Mesendoderm (in vitro differentiated cells): ENCODE data around the gene OCA2.

ENCODE experiments used
- DNase-seq: peaks from one replicate; pipeline ENCODE4 v3.0.0; 2013
- H2AK5ac ChIP-seq: 2 replicates; pipeline ENCODE4 v1.6.1; 2013; ENCODE audit warnings: low read length, inconsistent platforms
- H2BK120ac ChIP-seq: 2 replicates; pipeline ENCODE4 v1.6.1; 2013; ENCODE audit warnings: low read depth, mild to moderate bottlenecking, low read length, moderate library complexity, mixed read lengths
- H2BK15ac ChIP-seq: replicated peaks from 2 replicates; pipeline ENCODE4 v1.6.1; 2013; ENCODE audit warnings: low read depth, mild to moderate bottlenecking, moderate library complexity
- H2BK5ac ChIP-seq: 2 replicates; pipeline ENCODE4 v1.6.1; 2013; ENCODE audit warnings: low read length, inconsistent platforms
- H3K18ac ChIP-seq: 2 replicates; pipeline ENCODE4 v1.6.1; 2013; ENCODE audit warnings: mild to moderate bottlenecking, low read length, mixed read lengths
- H3K23ac ChIP-seq: one replicate; pipeline ENCODE4 v1.6.1; 2013; ENCODE audit warnings: low read length
- H3K27ac ChIP-seq: 2 replicates; pipeline ENCODE4 v1.5.1; 2013; ENCODE audit warnings: low read depth, mild to moderate bottlenecking, inconsistent platforms, low read length, moderate library complexity
- H3K27me3 ChIP-seq: 2 replicates; pipeline ENCODE4 v1.6.1; 2013; ENCODE audit warnings: low read length, control low read depth, mild to moderate bottlenecking, inconsistent platforms; ENCODE audit not compliant: insufficient read depth, poor library complexity
- H3K36me3 ChIP-seq: 2 replicates; pipeline ENCODE4 v1.6.1; 2013; ENCODE audit warnings: low read length, inconsistent platforms; ENCODE audit not compliant: control insufficient read depth, insufficient read depth
- H3K4ac ChIP-seq: one replicate; pipeline ENCODE4 v1.6.1; 2013; ENCODE audit warnings: low read depth, mild to moderate bottlenecking, low read length, moderate library complexity
- H3K4me1 ChIP-seq: 2 replicates; pipeline ENCODE4 v1.6.1; 2013; ENCODE audit warnings: low read depth, low read length, inconsistent platforms; ENCODE audit not compliant: control insufficient read depth
- H3K4me2 ChIP-seq: 2 replicates; pipeline ENCODE4 v1.6.1; 2013; ENCODE audit warnings: low read length
- H3K4me3 ChIP-seq: 2 replicates; pipeline ENCODE4 v1.5.1; 2013; ENCODE audit warnings: mild to moderate bottlenecking, low read length
- H3K56ac ChIP-seq: one replicate; pipeline ENCODE4 v1.6.1; 2013; ENCODE audit warnings: low read length
- H3K79me1 ChIP-seq: 2 replicates; pipeline ENCODE4 v1.6.1; 2013; ENCODE audit warnings: low read length, inconsistent platforms
- H3K79me2 ChIP-seq: 2 replicates; pipeline ENCODE4 v1.6.1; 2013; ENCODE audit warnings: mild to moderate bottlenecking, low read length; ENCODE audit not compliant: control insufficient read depth, insufficient read depth
- H3K9ac ChIP-seq: 2 replicates; pipeline ENCODE4 v1.6.1; 2013; ENCODE audit warnings: low read length, inconsistent platforms
- H4K5ac ChIP-seq: one replicate; pipeline ENCODE4 v1.6.1; 2013; ENCODE audit warnings: low read length
- H4K8ac ChIP-seq: one replicate; pipeline ENCODE4 v1.6.1; 2013; ENCODE audit warnings: low read depth, mild to moderate bottlenecking, control low read depth, low read length, moderate library complexity
- WGBS: extraction: QIAGEN DNeasy Blood & Tissue Kit; methylation state at CpG from one replicate; pipeline ENCODE4 v1.1.7; 2013; ENCODE audit warnings: low lambda C conversion rate, missing lambda C conversion rate; ENCODE audit not compliant: insufficient coverage; ENCODE audit errors: extremely low coverage; 5-methylcytosine and 5-hydroxymethylcytosine counted together

Gene OCA2

DNA sequence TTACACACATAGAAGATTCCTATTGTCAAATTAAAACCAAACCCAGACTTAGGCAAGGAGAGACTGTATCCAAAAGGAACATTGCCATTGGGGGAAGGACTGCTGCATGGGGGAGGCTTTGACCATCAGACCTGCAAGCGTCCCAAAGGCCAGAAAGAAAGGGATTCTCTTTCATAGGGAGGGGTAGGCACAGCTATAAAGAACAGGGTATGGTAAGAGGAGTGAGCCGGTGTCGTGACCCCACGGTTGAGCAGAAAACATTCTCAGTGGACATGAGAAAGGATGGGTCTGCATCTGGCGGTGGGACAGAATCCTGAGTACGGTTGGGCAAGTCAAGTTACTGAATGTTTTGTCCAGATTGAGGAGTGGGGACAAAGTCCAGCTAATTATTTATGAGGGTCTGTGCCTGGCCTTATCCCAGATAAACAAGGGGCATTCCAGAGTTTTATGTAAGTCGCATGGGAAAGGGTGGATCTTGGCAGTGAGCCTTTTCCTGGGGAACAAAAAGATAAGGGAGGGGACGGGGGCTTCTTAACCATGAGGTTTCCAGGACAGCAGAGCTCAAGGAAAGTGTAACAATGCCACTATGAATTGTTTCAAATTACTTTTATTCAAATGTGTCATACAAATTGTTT is 357.8 kb downstream of the OCA2 start:
- H3K56ac ChIP-seq: no peak overlapping the region
- H3K4me1 ChIP-seq: no peaks in the 10 kb centered on the region

DNA sequence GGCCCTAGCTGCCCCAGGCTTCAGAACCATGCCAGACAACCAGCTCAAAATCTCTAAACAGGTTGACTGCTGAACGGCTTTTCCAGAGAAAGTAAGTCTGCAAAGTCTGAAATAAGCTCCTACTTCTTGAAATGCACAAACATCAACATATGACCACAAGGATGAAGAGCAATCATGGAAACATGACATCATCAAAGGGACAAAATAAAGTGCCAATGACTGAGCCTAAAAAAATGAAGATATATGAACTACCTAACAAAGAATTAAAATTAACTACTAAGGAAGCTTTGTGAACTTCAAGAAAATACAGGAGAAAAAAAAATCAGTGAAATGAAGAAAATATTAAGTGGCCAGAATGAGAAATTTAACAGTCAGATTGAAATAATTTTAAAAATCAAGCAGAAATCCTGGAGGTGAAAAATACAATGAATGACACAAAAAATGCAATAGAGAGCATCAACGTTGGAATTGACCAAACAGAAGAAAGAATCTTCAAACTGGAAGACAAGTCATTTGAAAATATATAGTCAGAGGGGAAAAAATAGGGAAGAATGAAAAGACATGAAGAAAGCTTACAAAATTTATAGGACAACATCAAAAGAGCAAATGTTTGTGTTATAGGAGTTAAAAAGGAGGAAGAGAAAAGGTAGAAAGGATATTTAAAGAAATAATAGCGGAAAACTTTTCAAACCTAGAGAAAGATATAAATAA is 364.2 kb downstream of the OCA2 start:
- no peak overlapping the region for H3K4ac ChIP-seq
- H3K4me2 ChIP-seq: no peak overlapping the region
- H3K18ac ChIP-seq: no peak overlapping the region
- 100% methylated on average over 1 of the region's 3 CpGs for WGBS
- no peak overlapping the region for H4K8ac ChIP-seq
- H4K5ac ChIP-seq: no peak overlapping the region
- no peaks in the 10 kb centered on the region for H3K4me1 ChIP-seq
- H2AK5ac ChIP-seq: no peak overlapping the region
- H3K27me3 ChIP-seq: no peaks in the 10 kb centered on the region
- H3K79me2 ChIP-seq: no peaks in the 10 kb centered on the region
- no peak for DNase-seq
- no peaks in the 10 kb centered on the region for H3K36me3 ChIP-seq
- H3K23ac ChIP-seq: no peak overlapping the region
- no peak overlapping the region for H2BK15ac ChIP-seq
- H3K27ac ChIP-seq: no peak overlapping the region
- H3K9ac ChIP-seq: no peak overlapping the region
- H2BK5ac ChIP-seq: no peak overlapping the region
- H3K79me1 ChIP-seq: no peaks in the 10 kb centered on the region
- no peak overlapping the region for H3K4me3 ChIP-seq
- no peak overlapping the region for H3K56ac ChIP-seq
- no peak overlapping the region for H2BK120ac ChIP-seq

More for the DNA sequence above, 357.8 kb downstream of the OCA2 start:
- H3K4ac ChIP-seq: no peak overlapping the region
- no peaks in the 10 kb centered on the region for H3K36me3 ChIP-seq
- H3K4me2 ChIP-seq: no peak overlapping the region
- H4K8ac ChIP-seq: no peak overlapping the region
- H3K79me1 ChIP-seq: no peaks in the 10 kb centered on the region
- WGBS: no CpG with 5 or more reads among the region's 8 CpGs
- no peaks in the 10 kb centered on the region for H3K27me3 ChIP-seq
- H3K9ac ChIP-seq: no peak overlapping the region
- H3K27ac ChIP-seq: no peak overlapping the region
- no peak overlapping the region for H3K18ac ChIP-seq
- H3K23ac ChIP-seq: no peak overlapping the region
- H2BK120ac ChIP-seq: no peak overlapping the region
- no peak overlapping the region for H4K5ac ChIP-seq
- H2BK5ac ChIP-seq: no peak overlapping the region
- H3K4me3 ChIP-seq: no peak overlapping the region
- H3K79me2 ChIP-seq: no peaks in the 10 kb centered on the region
- H2BK15ac ChIP-seq: no peak overlapping the region
- DNase-seq: no peak
- H2AK5ac ChIP-seq: no peak overlapping the region

DNA sequence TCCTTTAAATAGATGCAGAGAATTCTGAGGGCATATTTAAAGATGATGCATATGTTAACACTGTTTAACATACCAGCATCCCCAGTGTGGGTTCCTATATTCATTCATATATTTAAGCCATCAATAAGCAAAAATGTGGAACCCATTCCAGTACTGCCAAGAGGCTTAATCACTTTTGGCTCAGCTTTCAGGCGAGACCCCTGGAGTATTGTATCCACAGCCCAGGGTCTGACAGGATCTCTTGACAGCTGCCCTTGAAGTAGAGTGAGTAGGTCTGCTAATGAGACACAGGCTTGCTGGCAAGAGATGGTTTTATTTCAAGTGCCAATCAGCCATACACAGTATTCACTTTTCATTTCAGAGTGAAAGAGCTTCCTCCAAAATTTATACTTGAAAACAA is 367.3 kb downstream of the OCA2 start:
- no peak for DNase-seq
- Histone ChIP-seq H3K4me3 (no peak overlapping the region), H2AK5ac (no peak overlapping the region), H4K8ac (no peak overlapping the region), H3K27ac (no peak overlapping the region), H3K18ac (no peak overlapping the region), H2BK120ac (no peak overlapping the region), H3K27me3 (no peaks in the 10 kb centered on the region), H2BK5ac (no peak overlapping the region), H3K23ac (no peak overlapping the region), H3K79me2 (no peaks in the 10 kb centered on the region), H3K4me1 (no peaks in the 10 kb centered on the region), H3K56ac (no peak overlapping the region), H3K79me1 (no peaks in the 10 kb centered on the region), H3K9ac (no peak overlapping the region), H3K4me2 (no peak overlapping the region), H2BK15ac (no peak overlapping the region), H3K4ac (no peak overlapping the region), H3K36me3 (no peaks in the 10 kb centered on the region), H4K5ac (no peak overlapping the region)
- no CpG with 5 or more reads among the region's 1 CpG for WGBS

DNA sequence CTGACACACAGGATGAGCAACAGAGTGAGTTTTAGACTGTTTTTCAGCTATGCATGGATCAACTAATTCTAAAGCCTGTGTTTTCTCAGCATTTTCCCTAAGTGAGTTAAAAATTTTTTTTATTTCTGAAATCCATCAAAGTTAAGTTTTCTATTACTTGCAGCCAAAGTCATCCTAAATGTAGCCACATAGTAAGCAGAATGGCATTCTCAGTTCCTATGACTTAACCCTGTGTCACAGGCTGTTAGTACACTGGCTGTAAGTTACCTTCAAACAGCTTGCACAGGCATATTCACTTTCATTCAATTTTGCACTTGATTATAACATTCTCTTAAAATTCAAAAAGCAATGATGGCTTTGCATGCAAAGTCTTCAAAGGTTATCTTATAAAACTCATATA is 368.2 kb downstream of the OCA2 start:
- Histone ChIP-seq H3K27me3 (no peaks in the 10 kb centered on the region), H3K79me1 (no peaks in the 10 kb centered on the region), H3K36me3 (no peaks in the 10 kb centered on the region), H2AK5ac (no peak overlapping the region), H3K23ac (no peak overlapping the region), H3K9ac (no peak overlapping the region), H4K8ac (no peak overlapping the region), H3K4me2 (no peak overlapping the region), H3K4ac (no peak overlapping the region), H2BK120ac (no peak overlapping the region), H4K5ac (no peak overlapping the region), H3K18ac (no peak overlapping the region), H2BK5ac (no peak overlapping the region), H3K79me2 (no peaks in the 10 kb centered on the region), H3K56ac (no peak overlapping the region), H3K4me1 (no peaks in the 10 kb centered on the region), H3K27ac (no peak overlapping the region), H3K4me3 (no peak overlapping the region), H2BK15ac (no peak overlapping the region)
- no peak for DNase-seq

DNA sequence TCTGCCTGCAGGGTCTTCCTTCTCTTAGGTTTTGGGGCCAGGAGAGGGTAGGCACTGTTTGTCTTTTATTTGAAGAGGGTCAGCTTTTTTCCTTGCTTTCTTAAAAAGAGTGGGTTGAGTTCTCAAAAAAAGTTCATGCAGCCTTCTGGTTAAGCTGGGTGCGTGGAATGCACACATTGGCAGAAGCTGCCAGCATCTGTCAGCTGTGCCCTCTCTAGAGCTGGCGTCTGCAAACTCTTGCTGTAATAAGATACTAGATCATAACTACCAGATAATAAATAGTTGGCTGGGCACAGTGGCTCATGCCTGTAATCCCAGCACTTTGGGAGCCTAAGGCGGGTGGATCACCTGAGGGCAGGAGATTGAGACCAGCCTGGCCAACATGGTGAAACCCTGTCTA is 373.4 kb downstream of the OCA2 start:
- H4K8ac ChIP-seq: no peak overlapping the region
- no peak overlapping the region for H3K27ac ChIP-seq
- no peaks in the 10 kb centered on the region for H3K36me3 ChIP-seq
- no peaks in the 10 kb centered on the region for H3K4me1 ChIP-seq
- H3K4me2 ChIP-seq: no peak overlapping the region
- H2AK5ac ChIP-seq: no peak overlapping the region
- H3K9ac ChIP-seq: no peak overlapping the region
- no peaks in the 10 kb centered on the region for H3K27me3 ChIP-seq
- DNase-seq: no peak
- no CpG with 5 or more reads among the region's 3 CpGs for WGBS
- no peak overlapping the region for H3K56ac ChIP-seq
- H2BK15ac ChIP-seq: no peak overlapping the region
- H4K5ac ChIP-seq: no peak overlapping the region
- H3K4me3 ChIP-seq: no peak overlapping the region
- H3K23ac ChIP-seq: no peak overlapping the region
- H3K4ac ChIP-seq: no peak overlapping the region
- H3K79me2 ChIP-seq: no peaks in the 10 kb centered on the region
- H3K79me1 ChIP-seq: no peaks in the 10 kb centered on the region
- no peak overlapping the region for H2BK5ac ChIP-seq
- H2BK120ac ChIP-seq: no peak overlapping the region
- H3K18ac ChIP-seq: no peak overlapping the region

DNA sequence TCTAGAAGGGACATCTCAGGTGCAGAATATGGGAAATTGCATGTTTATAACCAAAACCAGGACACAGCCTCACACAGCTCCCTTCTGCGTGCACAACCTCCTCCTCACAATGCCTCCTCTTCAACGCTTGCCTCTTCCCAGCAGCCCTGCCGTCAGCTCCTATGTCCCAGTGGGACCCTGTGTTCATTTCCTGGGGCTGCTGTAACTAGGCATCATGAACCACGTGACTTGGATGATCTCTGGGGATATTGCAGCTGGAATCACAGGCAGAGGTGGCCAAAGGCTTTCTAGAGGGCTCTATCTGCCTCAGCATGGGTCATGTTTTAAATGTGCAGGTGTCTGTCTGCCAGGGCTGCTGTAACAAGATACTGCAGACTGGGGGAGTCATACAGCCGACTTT is 375.3 kb downstream of the OCA2 start:
- no peak overlapping the region for H4K5ac ChIP-seq
- no peak overlapping the region for H2BK15ac ChIP-seq
- H4K8ac ChIP-seq: no peak overlapping the region
- no peaks in the 10 kb centered on the region for H3K79me1 ChIP-seq
- DNase-seq: no peak
- no peaks in the 10 kb centered on the region for H3K4me1 ChIP-seq
- no peak overlapping the region for H3K27ac ChIP-seq
- no peak overlapping the region for H3K4ac ChIP-seq
- no peak overlapping the region for H3K4me3 ChIP-seq
- H3K18ac ChIP-seq: no peak overlapping the region
- H3K4me2 ChIP-seq: no peak overlapping the region
- no CpG with 5 or more reads among the region's 5 CpGs for WGBS
- no peak overlapping the region for H2BK120ac ChIP-seq
- no peak overlapping the region for H3K56ac ChIP-seq
- no peaks in the 10 kb centered on the region for H3K27me3 ChIP-seq
- no peak overlapping the region for H2BK5ac ChIP-seq
- H3K79me2 ChIP-seq: no peaks in the 10 kb centered on the region
- H2AK5ac ChIP-seq: no peak overlapping the region
- no peak overlapping the region for H3K23ac ChIP-seq
- no peak overlapping the region for H3K9ac ChIP-seq
- H3K36me3 ChIP-seq: no peaks in the 10 kb centered on the region
